ENCODE measurements around the gene HYAL2.

Gene HYAL2

DNA sequence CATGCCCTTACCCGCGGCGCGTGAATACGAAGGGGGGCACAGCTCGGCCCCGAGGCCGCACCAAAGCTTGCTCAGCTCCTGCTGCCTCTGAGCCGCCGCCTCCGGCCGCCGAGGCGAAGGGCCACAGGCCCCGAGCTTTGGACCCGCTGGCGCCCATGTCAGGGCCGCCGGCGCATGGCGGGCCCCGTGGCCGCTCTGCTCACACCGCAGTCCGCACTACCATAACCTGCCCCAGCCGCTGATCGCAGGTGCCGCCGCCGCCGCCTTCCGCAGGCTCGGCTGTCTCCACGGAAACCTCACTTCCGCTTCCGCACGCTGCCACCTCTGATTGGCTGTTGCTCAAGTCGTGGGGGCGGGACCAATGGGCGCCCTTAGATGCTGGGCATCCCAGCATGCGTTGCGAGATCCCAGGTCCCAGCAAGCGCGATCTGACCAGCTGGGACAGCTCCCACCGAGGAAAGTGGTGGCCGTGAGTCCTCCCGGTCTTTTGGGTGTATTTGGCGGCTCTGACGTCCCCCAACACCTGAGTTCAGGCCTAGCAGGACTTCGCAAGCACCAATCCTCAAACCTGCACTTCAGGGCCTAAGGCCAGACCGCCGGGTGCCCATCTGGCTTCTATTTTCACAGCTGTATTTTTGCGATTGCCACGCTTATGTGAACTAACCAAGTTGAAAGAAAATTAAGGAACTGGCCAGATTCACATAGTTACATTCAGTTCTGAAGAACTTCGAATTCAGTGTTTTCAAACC is 5.6 kb upstream of the HYAL2 start, which contains the start of gene TUSC2 (continued):
- TF ChIP-seq, protein P1, sequence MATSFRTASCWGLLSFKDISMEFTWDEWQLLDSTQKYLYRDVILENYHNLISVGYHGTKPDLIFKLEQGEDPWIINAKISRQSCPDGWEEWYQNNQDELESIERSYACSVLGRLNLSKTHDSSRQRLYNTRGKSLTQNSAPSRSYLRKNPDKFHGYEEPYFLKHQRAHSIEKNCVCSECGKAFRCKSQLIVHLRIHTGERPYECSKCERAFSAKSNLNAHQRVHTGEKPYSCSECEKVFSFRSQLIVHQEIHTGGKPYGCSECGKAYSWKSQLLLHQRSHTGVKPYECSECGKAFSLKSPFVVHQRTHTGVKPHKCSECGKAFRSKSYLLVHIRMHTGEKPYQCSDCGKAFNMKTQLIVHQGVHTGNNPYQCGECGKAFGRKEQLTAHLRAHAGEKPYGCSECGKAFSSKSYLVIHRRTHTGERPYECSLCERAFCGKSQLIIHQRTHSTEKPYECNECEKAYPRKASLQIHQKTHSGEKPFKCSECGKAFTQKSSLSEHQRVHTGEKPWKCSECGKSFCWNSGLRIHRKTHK (tag by site-specific recombination; IDR thresholded peaks at IDR 0.05) = no peak
- TF ChIP-seq SP3 (tag by site-specific recombination; IDR thresholded peaks at IDR 0.05) = peak; percentile 56; the same call in 1 of the 2 replicates

DNA sequence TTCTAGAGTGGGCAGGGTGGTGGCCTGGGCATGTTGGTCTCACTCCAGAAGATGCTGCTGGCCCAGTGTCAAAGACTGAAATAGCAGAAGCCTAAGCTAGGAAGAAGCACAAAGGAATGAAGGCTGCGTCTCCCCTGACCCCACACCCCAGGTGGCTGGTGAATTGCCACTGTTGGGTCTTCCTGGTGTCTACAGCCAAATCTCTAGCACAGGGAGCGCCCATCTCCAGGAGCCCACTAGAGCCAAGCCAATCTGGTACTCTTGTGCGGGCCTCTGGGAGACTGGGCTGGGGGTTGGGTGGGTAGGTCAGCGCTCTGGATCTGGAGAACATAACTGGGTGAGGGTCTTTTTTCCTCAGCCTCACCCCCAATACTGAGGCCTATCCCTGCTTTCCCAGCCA is 4.6 kb upstream of the HYAL2 start:
- Histone ChIP-seq H3K27ac (ENCODE audit: extremely low read depth, low read depth, low read length) (peak overlapping the region; percentile 59; the same call in 1 of the 2 replicates), H3K4me1 (ENCODE audit: control insufficient read depth, insufficient read depth, low read length) (no peaks in the 10 kb centered on the region), H3K9me3 (ENCODE audit: control insufficient read depth, insufficient read depth, low read depth, low read length) (no peaks in the 10 kb centered on the region), H3K4me3 (ENCODE audit: low read depth, low read length) (peak overlapping the region; percentile 92), H3K36me3 (ENCODE audit: control insufficient read depth in 2 of 2, insufficient read depth in 1 of 2, low read length in 2 of 2) (peaks cover 3 to 66% of the 10 kb centered on the region in 2 experiments)
- ChIA-PET POLR2A (interaction anchor here (1.4 to 2.6 kb wide), 9 partner anchors 10 to 67 kb away, joined by 3 to 63 read pairs (median 8); partner anchors contain the start of genes HYAL3, IFRD2, NAA80 and RASSF1), CTCF (no interaction called here)
- TF ChIP-seq ZNF548 (tag by site-specific recombination; IDR thresholded peaks at IDR 0.05) (no peak), ZNF302 (tag by site-specific recombination; IDR thresholded peaks at IDR 0.05; ENCODE audit: low read depth) (no peak), SP2 (tag by site-specific recombination; IDR thresholded peaks at IDR 0.05) (no peak), PRDM1 (tag by site-specific recombination; IDR thresholded peaks at IDR 0.05) (no peak), ZNF76 (tag by site-specific recombination; IDR thresholded peaks at IDR 0.05; ENCODE audit: borderline replicate concordance, low read depth) (no peak), IKZF3 (tag by site-specific recombination; IDR thresholded peaks at IDR 0.05) (no peak), GLI2 (tag by site-specific recombination; IDR thresholded peaks at IDR 0.05; ENCODE audit: borderline replicate concordance, low read depth) (no peak), GLI4 (tag by site-specific recombination; IDR thresholded peaks at IDR 0.05) (no peak), ZNF776 (tag by site-specific recombination; IDR thresholded peaks at IDR 0.05; ENCODE audit: borderline replicate concordance) (no peak), EGR2 (tag by site-specific recombination; IDR thresholded peaks at IDR 0.05; ENCODE audit: low read depth) (no peak), ZBTB7A (tag by site-specific recombination; IDR thresholded peaks at IDR 0.05; ENCODE audit: low read depth) (no peak)
- TF ChIP-seq, protein P2, sequence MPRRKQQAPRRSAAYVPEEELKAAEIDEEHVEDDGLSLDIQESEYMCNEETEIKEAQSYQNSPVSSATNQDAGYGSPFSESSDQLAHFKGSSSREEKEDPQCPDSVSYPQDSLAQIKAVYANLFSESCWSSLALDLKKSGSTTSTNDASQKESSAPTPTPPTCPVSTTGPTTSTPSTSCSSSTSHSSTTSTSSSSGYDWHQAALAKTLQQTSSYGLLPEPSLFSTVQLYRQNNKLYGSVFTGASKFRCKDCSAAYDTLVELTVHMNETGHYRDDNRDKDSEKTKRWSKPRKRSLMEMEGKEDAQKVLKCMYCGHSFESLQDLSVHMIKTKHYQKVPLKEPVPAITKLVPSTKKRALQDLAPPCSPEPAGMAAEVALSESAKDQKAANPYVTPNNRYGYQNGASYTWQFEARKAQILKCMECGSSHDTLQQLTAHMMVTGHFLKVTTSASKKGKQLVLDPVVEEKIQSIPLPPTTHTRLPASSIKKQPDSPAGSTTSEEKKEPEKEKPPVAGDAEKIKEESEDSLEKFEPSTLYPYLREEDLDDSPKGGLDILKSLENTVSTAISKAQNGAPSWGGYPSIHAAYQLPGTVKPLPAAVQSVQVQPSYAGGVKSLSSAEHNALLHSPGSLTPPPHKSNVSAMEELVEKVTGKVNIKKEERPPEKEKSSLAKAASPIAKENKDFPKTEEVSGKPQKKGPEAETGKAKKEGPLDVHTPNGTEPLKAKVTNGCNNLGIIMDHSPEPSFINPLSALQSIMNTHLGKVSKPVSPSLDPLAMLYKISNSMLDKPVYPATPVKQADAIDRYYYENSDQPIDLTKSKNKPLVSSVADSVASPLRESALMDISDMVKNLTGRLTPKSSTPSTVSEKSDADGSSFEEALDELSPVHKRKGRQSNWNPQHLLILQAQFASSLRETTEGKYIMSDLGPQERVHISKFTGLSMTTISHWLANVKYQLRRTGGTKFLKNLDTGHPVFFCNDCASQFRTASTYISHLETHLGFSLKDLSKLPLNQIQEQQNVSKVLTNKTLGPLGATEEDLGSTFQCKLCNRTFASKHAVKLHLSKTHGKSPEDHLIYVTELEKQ (tag by site-specific recombination; IDR thresholded peaks at IDR 0.05; ENCODE audit: borderline replicate concordance) = no peak
- TF ChIP-seq, protein P3, sequence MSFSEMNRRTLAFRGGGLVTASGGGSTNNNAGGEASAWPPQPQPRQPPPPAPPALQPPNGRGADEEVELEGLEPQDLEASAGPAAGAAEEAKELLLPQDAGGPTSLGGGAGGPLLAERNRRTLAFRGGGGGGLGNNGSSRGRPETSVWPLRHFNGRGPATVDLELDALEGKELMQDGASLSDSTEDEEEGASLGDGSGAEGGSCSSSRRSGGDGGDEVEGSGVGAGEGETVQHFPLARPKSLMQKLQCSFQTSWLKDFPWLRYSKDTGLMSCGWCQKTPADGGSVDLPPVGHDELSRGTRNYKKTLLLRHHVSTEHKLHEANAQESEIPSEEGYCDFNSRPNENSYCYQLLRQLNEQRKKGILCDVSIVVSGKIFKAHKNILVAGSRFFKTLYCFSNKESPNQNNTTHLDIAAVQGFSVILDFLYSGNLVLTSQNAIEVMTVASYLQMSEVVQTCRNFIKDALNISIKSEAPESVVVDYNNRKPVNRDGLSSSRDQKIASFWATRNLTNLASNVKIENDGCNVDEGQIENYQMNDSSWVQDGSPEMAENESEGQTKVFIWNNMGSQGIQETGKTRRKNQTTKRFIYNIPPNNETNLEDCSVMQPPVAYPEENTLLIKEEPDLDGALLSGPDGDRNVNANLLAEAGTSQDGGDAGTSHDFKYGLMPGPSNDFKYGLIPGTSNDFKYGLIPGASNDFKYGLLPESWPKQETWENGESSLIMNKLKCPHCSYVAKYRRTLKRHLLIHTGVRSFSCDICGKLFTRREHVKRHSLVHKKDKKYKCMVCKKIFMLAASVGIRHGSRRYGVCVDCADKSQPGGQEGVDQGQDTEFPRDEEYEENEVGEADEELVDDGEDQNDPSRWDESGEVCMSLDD (tag by site-specific recombination; IDR thresholded peaks at IDR 0.05) = no peak
- TF ChIP-seq, protein P4, sequence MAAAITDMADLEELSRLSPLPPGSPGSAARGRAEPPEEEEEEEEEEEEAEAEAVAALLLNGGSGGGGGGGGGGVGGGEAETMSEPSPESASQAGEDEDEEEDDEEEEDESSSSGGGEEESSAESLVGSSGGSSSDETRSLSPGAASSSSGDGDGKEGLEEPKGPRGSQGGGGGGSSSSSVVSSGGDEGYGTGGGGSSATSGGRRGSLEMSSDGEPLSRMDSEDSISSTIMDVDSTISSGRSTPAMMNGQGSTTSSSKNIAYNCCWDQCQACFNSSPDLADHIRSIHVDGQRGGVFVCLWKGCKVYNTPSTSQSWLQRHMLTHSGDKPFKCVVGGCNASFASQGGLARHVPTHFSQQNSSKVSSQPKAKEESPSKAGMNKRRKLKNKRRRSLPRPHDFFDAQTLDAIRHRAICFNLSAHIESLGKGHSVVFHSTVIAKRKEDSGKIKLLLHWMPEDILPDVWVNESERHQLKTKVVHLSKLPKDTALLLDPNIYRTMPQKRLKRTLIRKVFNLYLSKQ (tag by site-specific recombination; IDR thresholded peaks at IDR 0.05; ENCODE audit: borderline replicate concordance) = no peak
- TF ChIP-seq, protein P5, sequence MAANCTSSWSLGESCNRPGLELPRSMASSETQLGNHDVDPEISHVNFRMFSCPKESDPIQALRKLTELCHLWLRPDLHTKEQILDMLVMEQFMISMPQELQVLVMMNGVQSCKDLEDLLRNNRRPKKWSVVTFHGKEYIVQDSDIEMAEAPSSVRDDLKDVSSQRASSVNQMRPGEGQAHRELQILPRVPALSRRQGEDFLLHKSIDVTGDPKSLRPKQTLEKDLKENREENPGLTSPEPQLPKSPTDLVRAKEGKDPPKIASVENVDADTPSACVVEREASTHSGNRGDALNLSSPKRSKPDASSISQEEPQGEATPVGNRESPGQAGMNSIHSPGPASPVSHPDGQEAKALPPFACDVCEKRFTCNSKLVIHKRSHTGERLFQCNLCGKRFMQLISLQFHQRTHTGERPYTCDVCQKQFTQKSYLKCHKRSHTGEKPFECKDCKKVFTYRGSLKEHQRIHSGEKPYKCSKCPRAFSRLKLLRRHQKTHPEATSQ (tag by site-specific recombination; IDR thresholded peaks at IDR 0.05) = no peak
- TF ChIP-seq, protein P6, sequence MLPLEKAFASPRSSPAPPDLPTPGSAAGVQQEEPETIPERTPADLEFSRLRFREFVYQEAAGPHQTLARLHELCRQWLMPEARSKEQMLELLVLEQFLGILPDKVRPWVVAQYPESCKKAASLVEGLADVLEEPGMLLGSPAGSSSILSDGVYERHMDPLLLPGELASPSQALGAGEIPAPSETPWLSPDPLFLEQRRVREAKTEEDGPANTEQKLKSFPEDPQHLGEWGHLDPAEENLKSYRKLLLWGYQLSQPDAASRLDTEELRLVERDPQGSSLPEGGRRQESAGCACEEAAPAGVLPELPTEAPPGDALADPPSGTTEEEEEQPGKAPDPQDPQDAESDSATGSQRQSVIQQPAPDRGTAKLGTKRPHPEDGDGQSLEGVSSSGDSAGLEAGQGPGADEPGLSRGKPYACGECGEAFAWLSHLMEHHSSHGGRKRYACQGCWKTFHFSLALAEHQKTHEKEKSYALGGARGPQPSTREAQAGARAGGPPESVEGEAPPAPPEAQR (tag by site-specific recombination; IDR thresholded peaks at IDR 0.05) = no peak
